ENCODE results near the gene LIN7C. TPM values are rescaled to one million over a fixed set of nuclear protein-coding genes. Genes with fewer than 3 reads are reported as not detected.

LIN7C gene
- total and polyA plus RNA-seq, 12 donors = 3.4 to 22.3 (median 16.4) TPM

GRCh38 chr11:27464909-27465308 lies 41.7 kb downstream of the LIN7C start:
- Histone ChIP-seq H3K9me3 (peaks cover 0 to 3% (median 0%) of the 10 kb centered on the region in 11 donors), H3K27ac (peak overlapping the region in 7 of 10 donors; percentile 1 to 51 (median 20)), H3K36me3 (no peaks in the 10 kb centered on the region), H3K27me3 (no peaks in the 10 kb centered on the region), H3K4me3 (peak overlapping the region in 4 of 10 donors; percentile 3 to 13 (median 6)), H3K4me1 (peaks cover 0 to 52% (median 33%) of the 10 kb centered on the region in 9 donors)
- ATAC-seq = no peak
- no peak for DNase-seq
- WGBS, 2 donors = 56 to 62% methylated on average over 2 of the region's 2 CpGs
- intact Hi-C loops (cut with DNase I) = loop anchor here in 3 of 10 donors (5.0 to 10.0 kb wide), 3 partner anchors 43 to 70 kb away; no protein-coding TSS in a partner anchor
- TF ChIP-seq, protein P1, sequence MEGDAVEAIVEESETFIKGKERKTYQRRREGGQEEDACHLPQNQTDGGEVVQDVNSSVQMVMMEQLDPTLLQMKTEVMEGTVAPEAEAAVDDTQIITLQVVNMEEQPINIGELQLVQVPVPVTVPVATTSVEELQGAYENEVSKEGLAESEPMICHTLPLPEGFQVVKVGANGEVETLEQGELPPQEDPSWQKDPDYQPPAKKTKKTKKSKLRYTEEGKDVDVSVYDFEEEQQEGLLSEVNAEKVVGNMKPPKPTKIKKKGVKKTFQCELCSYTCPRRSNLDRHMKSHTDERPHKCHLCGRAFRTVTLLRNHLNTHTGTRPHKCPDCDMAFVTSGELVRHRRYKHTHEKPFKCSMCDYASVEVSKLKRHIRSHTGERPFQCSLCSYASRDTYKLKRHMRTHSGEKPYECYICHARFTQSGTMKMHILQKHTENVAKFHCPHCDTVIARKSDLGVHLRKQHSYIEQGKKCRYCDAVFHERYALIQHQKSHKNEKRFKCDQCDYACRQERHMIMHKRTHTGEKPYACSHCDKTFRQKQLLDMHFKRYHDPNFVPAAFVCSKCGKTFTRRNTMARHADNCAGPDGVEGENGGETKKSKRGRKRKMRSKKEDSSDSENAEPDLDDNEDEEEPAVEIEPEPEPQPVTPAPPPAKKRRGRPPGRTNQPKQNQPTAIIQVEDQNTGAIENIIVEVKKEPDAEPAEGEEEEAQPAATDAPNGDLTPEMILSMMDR (IDR thresholded peaks at IDR 0.05) = no peak

DNA sequence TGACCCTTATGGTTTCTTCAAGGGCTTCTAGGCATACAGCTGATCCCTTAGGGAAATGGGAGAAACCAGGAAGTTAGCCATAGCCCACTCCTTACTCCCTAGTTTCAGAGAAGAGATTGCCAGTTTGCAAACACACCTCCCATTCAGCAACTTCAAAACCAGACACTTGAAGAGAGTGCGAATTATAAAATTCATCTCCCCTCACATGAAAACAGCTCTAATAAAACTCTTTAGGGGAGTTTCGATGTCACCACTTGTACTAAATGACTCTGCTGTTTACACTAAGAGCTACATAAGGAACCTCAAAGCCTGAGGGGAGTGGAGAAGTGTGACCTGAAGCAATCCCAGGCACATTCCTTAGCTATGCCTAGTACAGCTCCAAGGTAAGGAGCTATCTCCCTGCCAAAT lies 42.3 kb downstream of the LIN7C start:
- Histone ChIP-seq H3K36me3 (no peaks in the 10 kb centered on the region), H3K4me3 (no peak overlapping the region), H3K4me1 (peaks cover 0 to 48% (median 33%) of the 10 kb centered on the region in 9 donors), H3K27me3 (no peaks in the 10 kb centered on the region), H3K9me3 (peaks cover 0 to 3% (median 0%) of the 10 kb centered on the region in 11 donors), H3K27ac (peak overlapping the region in 4 of 10 donors; percentile 1 to 51 (median 22))
- DNase-seq (no peak), ATAC-seq (peak in 2 of 8 donors; percentile 22 to 37)
- intact Hi-C loops (cut with DNase I) = loop anchor here in 1 of 10 donors (10.0 kb wide), 1 partner anchor 69 kb away; no protein-coding TSS in a partner anchor
- 56 to 71% methylated on average over 2 of the region's 2 CpGs for WGBS, 2 donors
- TF ChIP-seq, protein P1 (IDR thresholded peaks at IDR 0.05) = no peak

- no peak for ATAC-seq
Observed at GRCh38 chr11:27462543-27462942, 44.0 kb downstream of the LIN7C start.

GRCh38 chr11:27460158-27460978 lies 46.2 kb downstream of the LIN7C start:
- Histone ChIP-seq H3K27ac (no peak overlapping the region), H3K4me3 (no peak overlapping the region), H3K4me1 (peaks cover 0 to 27% (median 19%) of the 10 kb centered on the region in 9 donors), H3K9me3 (no peaks in the 10 kb centered on the region), H3K27me3 (no peaks in the 10 kb centered on the region), H3K36me3 (no peaks in the 10 kb centered on the region)
- no peak for ATAC-seq
- TF ChIP-seq, protein P1 (IDR thresholded peaks at IDR 0.05) = no peak
- WGBS, 2 donors = 85 to 88% methylated on average over 5 of the region's 5 CpGs
- no peak for DNase-seq
- intact Hi-C loops (cut with DNase I) = loop anchor here in 1 of 10 donors (10.0 kb wide), 1 partner anchor 66 kb away; no protein-coding TSS in a partner anchor

More at GRCh38 chr11:27462543-27462942, 44.0 kb downstream of the LIN7C start:
- Histone ChIP-seq H3K27me3 (no peaks in the 10 kb centered on the region), H3K4me3 (no peak overlapping the region), H3K27ac (no peak overlapping the region), H3K9me3 (peaks cover 0 to 3% (median 0%) of the 10 kb centered on the region in 11 donors), H3K4me1 (peaks cover 0 to 30% (median 24%) of the 10 kb centered on the region in 9 donors), H3K36me3 (no peaks in the 10 kb centered on the region)
- WGBS, 2 donors = 78 to 79% methylated on average over 5 of the region's 5 CpGs
- no peak for DNase-seq
- TF ChIP-seq, protein P1 (IDR thresholded peaks at IDR 0.05) = no peak
- intact Hi-C loops (cut with DNase I) = loop anchor here in 1 of 10 donors (10.0 kb wide), 1 partner anchor 68 kb away; no protein-coding TSS in a partner anchor

Data from heart right ventricle (tissue), 16 donors.